GM12878 (cell line): ENCODE results near the gene ABCC9. TPM values are rescaled to one million over a fixed set of nuclear protein-coding genes. Genes with fewer than 3 reads are reported as not detected.

Experiments used
- ATAC-seq: fragments of 200-7000 bp; cut with Tn5 transposase; 3 replicates; pipeline ENCODE4 v1.9.1; 2020; ENCODE audit warnings: mild to moderate bottlenecking, moderate library complexity
- BruUV-seq: library from RNA; stranded (reverse); fragments of 400-500 nt; replicated peaks from 2 replicates; lab custom pipeline; 2021; lab: Mats Ljungman, UMichigan
- CTCF ChIA-PET: fragments of 300-600 bp; sonication (Branson Sonifier 250); formaldehyde crosslinking; extraction: SDS; loops from one replicate; lab custom pipeline; 2021; ENCODE audit warnings: inconsistent platforms; lab: Yijun Ruan, JAX
- POLR2A ChIA-PET: fragments of 350-600 bp; formaldehyde crosslinking; extraction: SDS; loops from one replicate; lab custom pipeline; 2021; ENCODE audit warnings: inconsistent platforms; lab: Charles Lee
- RAD21 ChIA-PET: fragments of 300-600 bp; sonication (Branson Sonifier 250); formaldehyde crosslinking; loops from one replicate; lab custom pipeline; 2023; ENCODE audit warnings: antibody characterized with exemption; ENCODE audit not compliant: unreplicated experiment; lab: Charles Lee
- SMC1A ChIA-PET: fragments of 300-600 bp; sonication (Branson Sonifier 250); formaldehyde crosslinking; loops from one replicate; lab custom pipeline; 2023; ENCODE audit not compliant: unreplicated experiment, uncharacterized antibody; lab: Charles Lee
- DNase-seq: peaks from one replicate; pipeline ENCODE4 v3.0.0-alpha.2; 2011; ENCODE audit warnings: low read depth, low spot score
- FAIRE-seq: peaks from 3 replicates; lab custom pipeline; 2011; peaks lifted over from hg19 to GRCh38; lab: Jason Lieb, UNC
- H2AFZ ChIP-seq: 2 replicates; pipeline ENCODE4 v1.6.0; 2011; ENCODE audit warnings: low read depth, low read length, control low read depth; ENCODE audit not compliant: control insufficient read depth
- H3K27ac ChIP-seq: 2 replicates; pipeline ENCODE4 v1.5.1; 2011; ENCODE audit warnings: control low read depth; ENCODE audit not compliant: control insufficient read depth, insufficient read depth
- H3K27me3 ChIP-seq, 2 experiments: replicated peaks in 1 of 2; 2 replicates each; pipeline versions ENCODE4 v1.6.0 to v1.6.1; 2011; ENCODE audit warnings: low read length in 1 of 2; ENCODE audit not compliant: control insufficient read depth in 2 of 2, insufficient read depth in 2 of 2
- H3K36me3 ChIP-seq, 2 experiments: 2 replicates each; pipeline ENCODE4 v1.5.1; 2011; ENCODE audit warnings: low read length in 1 of 2; ENCODE audit not compliant: control insufficient read depth in 2 of 2, insufficient read depth in 2 of 2
- H3K4me1 ChIP-seq: 2 replicates; pipeline ENCODE4 v1.6.1; 2011; ENCODE audit warnings: mild to moderate bottlenecking, low read length, moderate library complexity, mixed read lengths; ENCODE audit not compliant: control insufficient read depth, insufficient read depth
- H3K4me2 ChIP-seq: 2 replicates; pipeline ENCODE4 v1.6.0; 2011; ENCODE audit warnings: control low read depth; ENCODE audit not compliant: control insufficient read depth, insufficient read depth
- H3K4me3 ChIP-seq: fragments of 200-600 bp; sonication (generic); 2 replicates; pipeline ENCODE4 v1.5.1; 2016
- H3K79me2 ChIP-seq: 2 replicates; pipeline ENCODE4 v1.6.0; 2011; ENCODE audit warnings: low read length; ENCODE audit not compliant: control insufficient read depth, insufficient read depth
- H3K9ac ChIP-seq: 2 replicates; pipeline ENCODE4 v1.8.0; 2011; ENCODE audit warnings: low read length, control low read depth, mixed read lengths; ENCODE audit not compliant: control insufficient read depth, insufficient read depth
- H3K9me3 ChIP-seq: replicated peaks from 3 replicates; pipeline ENCODE4 v1.5.1; 2011; ENCODE audit warnings: mild to moderate bottlenecking, low read length; ENCODE audit not compliant: control insufficient read depth, insufficient read depth
- H4K20me1 ChIP-seq: 2 replicates; pipeline ENCODE4 v1.6.0; 2011; ENCODE audit not compliant: control insufficient read depth, insufficient read depth
- ATF7 ChIP-seq: fragments of 450-650 bp; IDR thresholded peaks from 2 replicates; pipeline ENCODE4 v1.6.1; 2016; ENCODE audit warnings: low read depth, mild to moderate bottlenecking
- BCLAF1 ChIP-seq: fragments of 450-650 bp; IDR thresholded peaks from 2 replicates; pipeline ENCODE4 v1.6.1; 2017; ENCODE audit warnings: antibody characterized with exemption, mild to moderate bottlenecking, moderate library complexity
- CBFB ChIP-seq: IDR thresholded peaks from 2 replicates; pipeline ENCODE4 v1.6.1; 2016; ENCODE audit warnings: antibody characterized with exemption, low read depth
- EZH2 ChIP-seq: IDR thresholded peaks from 2 replicates; pipeline ENCODE4 v1.6.1; 2012; ENCODE audit warnings: low read depth, mild to moderate bottlenecking, control low read depth, inconsistent platforms, low read length, borderline replicate concordance; ENCODE audit not compliant: control insufficient read depth
- FOXK2 ChIP-seq: fragments of 450-650 bp; IDR thresholded peaks from 2 replicates; pipeline ENCODE4 v1.6.1; 2017; ENCODE audit warnings: mild to moderate bottlenecking, moderate library complexity
- LARP7 ChIP-seq: fragments of 450-650 bp; IDR thresholded peaks from 2 replicates; pipeline ENCODE4 v1.6.1; 2017; ENCODE audit warnings: mild to moderate bottlenecking
- NR2F1 ChIP-seq: fragments of 450-650 bp; conservative IDR thresholded peaks from 2 replicates; pipeline ENCODE4 v1.6.1; 2017; ENCODE audit warnings: mild to moderate bottlenecking
- NRF1 ChIP-seq: conservative IDR thresholded peaks from 2 replicates; pipeline ENCODE4 v1.6.1; 2011; ENCODE audit warnings: mild to moderate bottlenecking, low read depth, low read length, improper control_type of control experiment
- RELB ChIP-seq: fragments of 450-650 bp; IDR thresholded peaks from 2 replicates; pipeline ENCODE4 v1.6.1; 2017; ENCODE audit warnings: low read depth, mild to moderate bottlenecking, moderate library complexity
- TCF12 ChIP-seq: IDR thresholded peaks from 2 replicates; pipeline ENCODE4 v1.6.1; 2011; ENCODE audit warnings: low read depth, mild to moderate bottlenecking, low read length
- ZBTB4 ChIP-seq: fragments of 450-650 bp; formaldehyde crosslinking; IDR thresholded peaks from 2 replicates; pipeline ENCODE4 v1.4.0; 2022; ENCODE audit warnings: mild to moderate bottlenecking, moderate library complexity
- ZNF274 ChIP-seq: IDR thresholded peaks from one replicate; pipeline ENCODE4 v1.8.0; 2011; ENCODE audit not compliant: insufficient read length, insufficient read depth
- ZNF592 ChIP-seq: fragments of 450-650 bp; IDR thresholded peaks from 2 replicates; pipeline ENCODE4 v1.6.1; 2017; ENCODE audit warnings: mild to moderate bottlenecking, moderate library complexity
- WGBS: methylation state at CpG from one replicate; pipeline ENCODE4 v1.1.6; 2016; ENCODE audit warnings: low lambda C conversion rate; ENCODE audit not compliant: insufficient replicate concordance, insufficient coverage; ENCODE audit errors: missing lambda C conversion rate; 5-methylcytosine and 5-hydroxymethylcytosine counted together
- in situ Hi-C: fragments of 300-500 bp; cut with MboI; formaldehyde crosslinking; loops from 9 replicates; pipeline ENCODE4 v1.14.3; 2018; ENCODE audit warnings: mixed read lengths
- intact Hi-C: fragments of 100-400 bp; cut with micrococcal nuclease; formaldehyde crosslinking; loops from one replicate; pipeline ENCODE4 v1.14.2; 2022; ENCODE audit not compliant: unreplicated experiment
- polyA plus RNA-seq, 11 experiments: library from polyadenylated mRNA; depleted of rRNA in 4 of 11; unstranded in 6 of 11; stranded (reverse) in 5 of 11; fragments of >200 nt; fragmentation: Nextera tagmentation in 4 of 11; fragmentation: Illumina TruSeq in 1 of 11; extraction: Ambion mirVana in 4 of 11; extraction: Trizol in 1 of 11; gene quantifications; 1 replicate in 1 of 11; 2 replicates in 10 of 11; pipeline versions ENCODE4 v1.2.1 to v1.2.3, GENCODE V29; 2011 to 2016; ENCODE audit warnings: inconsistent platforms in 2 of 11, missing spikeins in 2 of 11, low read depth in 1 of 11
- total RNA-seq, 4 experiments: library from RNA; depleted of rRNA in 3 of 4; stranded (reverse); fragments of >200 nt in 3 of 4; fragmentation: Illumina TruSeq in 1 of 4; extraction: Trizol in 1 of 4; gene quantifications; 2 replicates each; pipeline versions ENCODE4 v1.2.1 to v1.2.3, GENCODE V29; 2013 to 2021

The ABCC9 gene
- total and polyA plus RNA-seq, 10 of the 15 experiments (the other 5 are each of a cell fraction or from before 2014, with no cell fraction given), result under 0.01 to 0.10 (median 0.04) TPM; not detected in 2

GRCh38 chr12:21780786-21781185 is 160.4 kb downstream of the ABCC9 start:
- no peak for FAIRE-seq
- POLR2A ChIA-PET, result no interaction called here
- in situ Hi-C loops (no loop called here), intact Hi-C loops (no loop called here)
- no TSS peak for BruUV-seq
- H3K9ac ChIP-seq, result no peak overlapping the region
- H3K79me2 ChIP-seq, result no peaks in the 10 kb centered on the region
- no peak for ATAC-seq
- H3K36me3 ChIP-seq, result no peaks in the 10 kb centered on the region
- H3K4me1 ChIP-seq, result no peaks in the 10 kb centered on the region
- RAD21 ChIA-PET, result no interaction called here
- H2AFZ ChIP-seq, result no peak overlapping the region
- CTCF ChIA-PET, result no interaction called here
- H3K9me3 ChIP-seq, result no peaks in the 10 kb centered on the region
- SMC1A ChIA-PET, result no interaction called here
- no peak overlapping the region for H3K4me2 ChIP-seq
- no peaks in the 10 kb centered on the region for H3K27me3 ChIP-seq
- no peak overlapping the region for H3K4me3 ChIP-seq
- 78% methylated on average over 3 of the region's 3 CpGs for whole genome bisulfite sequencing
- no peak overlapping the region for H3K27ac ChIP-seq
- DNase-seq, result no peak
- no peaks in the 10 kb centered on the region for H4K20me1 ChIP-seq
- TF ChIP-seq FOXK2, result no peak
- TF ChIP-seq EZH2, result no peak
- TF ChIP-seq LARP7, result no peak
- TF ChIP-seq BCLAF1, result no peak
- TF ChIP-seq CBFB, result no peak
- no peak for TF ChIP-seq NR2F1
- TF ChIP-seq RELB, result no peak
- no peak for TF ChIP-seq TCF12
- TF ChIP-seq ZNF274, result no peak
- TF ChIP-seq ZNF592, result no peak
- TF ChIP-seq ZBTB4 (CRISPR knock-in tag), result no peak
- no peak for TF ChIP-seq NRF1
- no peak for TF ChIP-seq ATF7
